GM21717 (cell line): ENCODE data around the gene KRTAP5-2.
"Not testable (repeated sequence)": the region's sequence is repeated elsewhere in the genome, so short reads cannot be mapped to it uniquely, and the experiment has no call there.

Experiments
- ATAC-seq: cut with Tn5 transposase; IDR thresholded peaks from one replicate; pipeline ENCODE4 v1.9.1; 2021; ENCODE audit warnings: mild to moderate bottlenecking, moderate library complexity; ENCODE audit not compliant: unreplicated experiment

KRTAP5-2 gene

GRCh38 chr11:1597994-1598380, at the start of gene KRTAP5-2:
Gene KRTAP5-2, minus strand, starts transcription at chr11:1598294. Its CDS starts 44 bp downstream, at chr11:1598250.
- ATAC-seq: no peak

DNA sequence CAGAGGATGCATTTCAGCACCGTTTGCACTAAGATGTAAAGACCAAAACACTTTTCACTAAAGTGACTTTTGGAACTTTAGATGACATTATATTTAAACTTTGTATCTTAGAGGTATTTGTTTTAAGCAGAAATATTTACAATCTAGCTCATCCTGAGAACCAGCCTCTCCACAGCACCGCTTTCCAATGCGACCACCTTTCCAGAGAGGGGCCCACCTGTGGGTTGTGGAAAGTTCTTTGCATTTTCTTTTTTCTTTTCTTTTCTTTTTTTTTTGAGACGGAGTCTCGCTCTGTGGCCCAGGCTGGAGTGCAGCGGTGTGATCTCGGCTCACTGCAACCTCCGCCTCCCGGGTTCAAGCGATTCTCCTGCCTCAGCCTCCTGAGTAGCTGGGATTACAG, 48.4 kb upstream of the KRTAP5-2 start:
- not testable (repeated sequence) for ATAC-seq

DNA sequence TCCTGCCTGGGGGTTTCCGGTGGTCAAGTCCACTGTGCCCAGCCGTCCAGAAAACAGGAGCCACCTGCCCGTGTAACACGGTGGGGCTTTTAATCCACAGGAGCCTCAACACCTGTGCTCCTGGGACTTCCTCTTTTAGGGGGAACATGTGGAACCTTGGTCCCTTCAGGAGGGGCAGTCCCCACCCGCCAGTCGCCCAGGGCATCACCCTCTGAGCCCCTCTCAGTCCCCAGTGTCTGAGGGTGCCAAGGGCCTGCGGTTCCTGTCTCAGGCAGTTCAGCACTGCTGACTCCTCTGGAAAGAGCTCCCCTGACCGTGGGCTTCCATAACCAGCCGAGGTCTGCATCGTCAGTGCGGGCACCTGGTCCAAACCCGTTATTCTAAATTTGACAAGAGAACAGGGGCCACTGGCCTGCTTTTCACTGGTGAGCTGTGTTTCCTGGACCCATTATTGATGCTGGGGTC, 47.3 kb upstream of the KRTAP5-2 start:
- no peak for ATAC-seq

- ATAC-seq: no peak
Measured at GRCh38 chr11:1644601-1645356, 46.7 kb upstream of the KRTAP5-2 start.

DNA sequence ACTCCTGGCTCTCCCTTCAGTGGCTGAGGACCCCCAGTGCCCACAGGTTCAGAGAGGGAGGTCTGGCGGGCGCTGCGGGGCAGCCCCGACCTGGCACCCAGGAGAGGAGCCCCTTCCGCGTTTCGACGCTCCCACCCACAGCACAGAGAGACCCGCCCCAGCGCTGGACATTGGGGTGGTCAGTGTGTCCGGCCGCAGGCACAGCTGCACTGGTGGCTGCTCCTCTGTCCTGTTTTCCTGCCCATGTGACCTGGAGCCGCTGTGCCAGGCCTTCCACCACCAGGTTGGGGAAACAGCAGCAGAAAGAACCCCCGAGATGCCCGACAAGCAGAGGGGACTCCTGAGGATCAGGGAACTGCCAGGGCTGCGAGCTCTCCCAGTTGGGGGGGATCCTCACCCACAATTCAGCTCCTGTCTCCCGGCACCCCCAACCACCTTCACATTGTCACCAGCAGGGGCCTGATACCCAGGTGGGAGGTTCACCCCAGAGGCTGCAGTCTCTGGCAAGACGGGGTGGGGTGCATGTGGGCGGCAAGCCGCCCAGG, 45.1 kb upstream of the KRTAP5-2 start:
- no peak for ATAC-seq

DNA sequence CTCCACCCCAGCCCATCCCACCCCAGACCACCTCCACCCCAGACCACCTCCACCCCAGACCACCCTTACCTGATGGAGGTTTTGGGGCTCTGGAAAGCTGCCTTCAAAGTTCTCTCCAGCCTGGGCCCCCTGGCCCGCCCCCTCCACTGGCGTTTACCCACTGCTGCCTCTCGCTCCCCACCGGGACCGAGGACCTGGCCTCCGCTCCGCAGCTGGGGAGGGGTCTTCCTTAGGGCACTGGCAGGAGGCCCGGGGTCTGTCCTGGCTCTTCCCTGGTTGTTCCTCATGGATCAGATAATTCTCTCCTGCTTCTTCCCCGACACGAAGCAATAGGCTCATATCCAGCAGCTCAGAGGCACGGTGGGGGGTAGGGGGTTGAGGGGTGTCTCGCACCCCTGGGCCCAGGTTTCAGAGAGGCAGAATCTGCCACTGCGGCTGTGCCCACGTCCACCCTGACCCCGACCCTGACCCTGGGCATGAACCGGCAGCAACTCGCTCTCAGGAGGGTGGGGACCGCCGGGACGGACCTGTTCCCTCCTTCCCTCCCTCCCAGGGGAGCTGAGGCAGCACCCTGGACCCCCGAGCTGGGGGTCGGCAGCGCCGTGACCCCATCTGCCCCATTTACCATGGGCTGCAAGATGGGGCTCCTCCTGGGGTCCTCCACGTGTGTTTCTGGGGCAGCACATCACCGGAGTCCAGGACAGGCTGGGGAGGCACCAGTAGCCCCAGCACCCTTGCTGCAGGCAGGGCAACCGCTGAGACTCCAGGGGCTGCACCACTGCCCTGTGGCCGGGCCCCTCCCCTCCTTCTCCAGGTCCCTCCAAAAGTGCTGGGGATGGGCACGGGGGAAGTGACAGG, 44.4 kb upstream of the KRTAP5-2 start:
- ATAC-seq: no peak

DNA sequence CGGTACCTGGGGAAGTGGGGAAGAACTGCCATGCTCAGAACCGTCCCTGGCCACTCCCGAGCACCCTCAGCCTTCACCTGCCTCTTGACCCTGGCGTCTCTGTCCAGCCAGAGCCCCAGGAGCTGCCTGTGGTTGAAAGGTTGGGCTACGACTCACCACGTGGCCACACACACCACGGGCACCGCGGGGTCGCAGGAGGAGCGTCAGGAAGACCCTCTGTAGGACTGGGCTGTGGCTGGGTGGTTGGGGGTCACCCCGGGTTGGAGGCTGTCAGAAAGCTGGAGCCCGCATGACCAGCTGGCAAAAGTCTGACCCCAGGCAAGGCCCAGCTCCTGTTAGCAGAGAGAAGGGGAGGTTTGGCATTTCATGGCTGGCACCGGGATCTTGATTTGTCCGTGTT, 43.0 kb upstream of the KRTAP5-2 start:
- no peak for ATAC-seq

DNA sequence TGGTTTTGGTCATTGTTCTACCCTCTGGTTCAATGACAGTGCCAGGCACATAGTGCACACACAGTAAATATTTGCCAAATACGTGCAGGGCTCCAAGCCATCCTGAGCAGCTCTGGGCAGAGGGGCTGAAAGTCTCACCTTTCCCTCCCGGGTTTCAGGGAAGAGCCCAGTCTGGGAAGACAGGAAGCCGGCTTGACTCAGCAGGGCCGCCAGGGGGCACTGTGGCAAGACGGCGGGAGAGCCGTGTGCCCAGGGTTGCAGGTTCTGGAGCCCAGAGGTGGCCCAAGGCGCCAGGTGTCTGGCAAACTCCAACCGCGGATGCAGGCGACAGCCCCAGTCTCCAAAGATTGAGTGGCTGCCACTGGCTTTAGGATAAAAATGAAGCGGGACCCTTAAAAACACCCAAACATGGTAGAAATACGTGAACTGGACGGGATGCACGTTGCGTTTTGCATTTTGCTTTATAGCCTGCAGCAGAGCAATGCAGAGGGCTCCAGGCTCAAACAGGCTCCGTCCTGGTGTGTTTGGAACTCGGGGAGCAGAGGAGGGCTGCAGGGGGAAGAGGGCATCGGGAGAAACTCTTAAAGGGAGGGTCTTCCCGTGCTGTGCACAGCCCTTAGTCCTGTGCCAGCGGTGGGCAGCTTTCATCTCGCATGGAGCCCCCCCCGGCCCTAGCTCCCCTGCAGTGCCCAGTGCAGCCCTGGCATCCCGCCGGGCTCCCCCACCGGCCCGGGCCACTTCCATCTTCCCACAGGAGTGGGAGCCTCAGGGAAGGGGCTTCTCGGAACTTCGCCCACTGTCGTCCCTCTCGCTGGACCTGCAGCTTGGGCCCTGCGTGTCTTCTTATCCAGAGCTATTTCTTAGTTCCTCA, 42.2 kb upstream of the KRTAP5-2 start:
- ATAC-seq: no peak

DNA sequence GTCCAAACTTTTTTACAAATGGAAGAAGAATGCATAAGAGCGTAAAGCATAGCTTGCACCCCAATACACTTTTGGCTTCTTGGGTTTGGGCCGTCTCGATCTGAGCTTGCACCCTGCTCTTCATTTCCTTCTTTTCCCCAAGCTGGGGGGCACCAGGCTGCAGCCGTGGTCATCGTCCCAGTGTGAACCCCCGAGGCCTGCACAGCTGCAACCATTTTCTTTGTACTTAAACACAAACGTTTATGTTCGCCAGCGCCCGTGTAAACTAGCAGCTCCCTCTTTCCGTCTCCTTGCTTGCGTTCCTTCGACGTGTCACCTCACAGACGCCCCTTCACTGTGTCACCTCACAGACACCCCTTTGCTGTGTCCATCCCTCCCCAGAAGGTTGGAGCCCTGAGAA, 41.6 kb upstream of the KRTAP5-2 start:
- no peak for ATAC-seq

DNA sequence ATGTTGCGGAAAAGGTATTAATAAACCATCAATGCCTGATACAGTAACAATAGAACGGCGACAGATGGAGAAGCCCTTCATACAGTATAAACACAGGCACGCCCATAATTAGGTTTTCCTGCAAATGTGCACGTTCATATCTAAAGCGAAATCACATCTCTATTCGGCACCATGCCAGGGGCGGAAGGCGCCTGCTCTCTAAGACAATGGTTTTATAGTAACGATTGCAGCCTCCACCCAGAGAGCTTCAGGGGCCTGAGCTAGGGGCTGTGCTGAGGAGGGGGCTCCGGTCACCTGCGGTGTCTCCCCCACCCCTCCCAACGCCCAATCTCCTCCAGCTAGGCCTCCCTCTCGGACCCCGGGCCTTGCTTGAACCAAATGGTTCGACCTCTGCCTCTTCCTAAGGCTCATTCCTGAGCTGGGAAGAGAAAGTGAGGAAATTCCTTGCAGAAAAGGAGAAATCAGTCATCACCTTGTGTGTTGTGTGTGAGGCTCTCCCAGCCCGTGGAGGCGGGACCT, 41.1 kb upstream of the KRTAP5-2 start:
- no peak for ATAC-seq

DNA sequence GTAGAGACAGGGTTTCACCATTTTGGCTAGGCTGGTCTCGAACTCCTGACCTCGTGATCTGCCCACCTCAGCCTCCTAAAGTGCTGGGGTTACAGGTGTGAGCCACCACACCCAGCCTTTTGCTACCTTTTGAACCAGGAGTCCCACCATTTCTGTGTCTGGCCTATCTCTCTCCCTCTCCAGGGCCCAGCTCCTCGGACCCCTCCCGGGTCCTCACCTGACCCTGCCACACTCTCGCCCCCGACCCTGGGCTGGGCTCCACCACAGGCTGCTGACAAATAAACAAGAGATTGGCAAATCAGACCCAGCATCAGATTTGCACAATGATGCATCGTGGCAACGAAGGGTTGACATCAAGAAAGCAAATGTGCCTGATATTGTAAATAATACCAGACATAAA, 40.2 kb upstream of the KRTAP5-2 start:
- ATAC-seq: no peak

GRCh38 chr11:1637628-1638027, 39.5 kb upstream of the KRTAP5-2 start:
- no peak for ATAC-seq

DNA sequence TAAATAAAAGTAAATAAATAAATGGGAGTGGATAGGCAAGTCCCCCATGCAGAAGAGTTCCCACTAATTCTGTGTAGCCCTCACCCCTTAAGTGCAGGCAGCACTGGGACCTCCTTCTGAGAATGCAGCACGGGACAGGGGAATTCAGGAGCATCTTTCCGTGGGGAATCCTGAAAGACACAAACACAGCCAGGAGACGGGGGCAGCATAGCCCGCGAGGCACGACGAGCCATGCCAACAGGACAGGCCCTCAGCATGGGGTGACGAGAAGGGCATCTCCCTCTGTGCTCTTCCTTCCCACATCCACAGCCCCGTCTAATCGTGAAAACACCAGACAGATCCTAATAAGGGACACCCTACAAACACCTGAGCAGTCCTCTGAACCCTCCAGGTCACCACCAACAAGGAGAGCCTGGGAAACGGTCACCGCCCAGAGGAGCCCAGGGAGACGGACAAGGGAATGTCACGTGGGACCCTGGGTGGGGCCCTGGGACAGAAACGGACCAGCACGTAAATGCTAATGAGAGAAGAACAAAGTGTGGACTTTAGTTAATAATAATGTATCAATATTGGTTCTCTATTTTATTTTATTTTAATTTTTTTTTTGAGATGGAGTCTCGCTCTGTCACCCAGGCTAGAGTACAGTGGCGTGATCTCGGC, 38.3 kb upstream of the KRTAP5-2 start:
- no peak for ATAC-seq

GRCh38 chr11:1633864-1634263, 35.8 kb upstream of the KRTAP5-2 start:
- no peak for ATAC-seq

DNA sequence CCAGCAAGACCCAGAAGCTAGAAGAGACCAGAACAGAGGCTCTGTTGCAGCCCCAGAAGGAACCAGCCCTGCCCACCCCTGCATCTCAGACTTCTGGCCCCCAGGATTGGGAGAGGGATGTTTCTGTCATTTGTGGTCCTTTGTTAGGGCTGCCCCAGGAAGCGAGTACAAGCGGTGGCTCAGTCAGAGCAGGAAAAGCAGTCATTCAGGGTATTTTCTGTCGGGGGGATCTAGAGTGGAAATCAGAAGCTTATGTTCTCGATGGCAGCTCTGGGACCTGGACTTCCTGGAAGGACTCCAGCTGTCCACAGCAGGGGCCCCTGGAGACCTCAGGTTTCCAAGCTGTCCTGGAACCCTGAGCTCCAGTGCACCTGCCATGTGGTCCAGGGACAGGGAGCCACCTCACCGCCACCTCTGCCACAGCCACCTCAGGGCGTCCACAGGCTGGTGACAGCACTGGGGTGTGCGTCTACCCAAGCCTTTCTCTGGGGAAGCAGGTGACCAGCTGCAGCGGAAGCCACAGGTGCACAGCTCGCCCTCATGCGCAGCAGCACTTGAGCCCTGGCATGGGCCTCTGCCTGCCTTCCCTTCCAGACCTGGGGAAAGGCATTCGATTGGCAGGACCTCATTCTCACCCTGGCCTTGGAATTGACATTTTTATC, 34.1 kb upstream of the KRTAP5-2 start:
- no peak for ATAC-seq

DNA sequence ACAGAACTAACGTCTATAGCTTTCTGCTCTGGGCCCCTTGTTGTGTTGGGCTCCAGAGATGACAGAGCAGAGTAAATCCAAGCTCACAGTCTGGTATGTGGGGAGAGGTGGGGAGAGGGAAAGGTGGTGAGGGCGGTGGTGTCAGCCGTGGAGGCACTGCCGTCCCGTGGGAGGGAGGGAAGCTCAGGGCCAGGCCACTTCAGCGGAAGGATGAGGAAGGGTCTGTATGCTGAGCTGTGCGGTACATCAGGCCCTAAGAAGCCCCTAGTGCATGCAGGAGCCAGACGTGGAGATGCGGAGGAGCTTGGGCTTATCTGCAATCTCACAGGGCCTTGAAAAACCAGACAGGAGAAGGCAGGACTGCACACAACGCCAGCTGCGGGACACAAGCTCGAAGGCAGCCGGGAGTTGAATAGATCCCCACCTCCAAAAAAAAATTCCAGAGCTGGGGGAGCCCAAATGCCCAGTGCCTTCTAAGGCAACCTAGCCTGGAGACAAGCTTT, 33.0 kb upstream of the KRTAP5-2 start:
- ATAC-seq: no peak

DNA sequence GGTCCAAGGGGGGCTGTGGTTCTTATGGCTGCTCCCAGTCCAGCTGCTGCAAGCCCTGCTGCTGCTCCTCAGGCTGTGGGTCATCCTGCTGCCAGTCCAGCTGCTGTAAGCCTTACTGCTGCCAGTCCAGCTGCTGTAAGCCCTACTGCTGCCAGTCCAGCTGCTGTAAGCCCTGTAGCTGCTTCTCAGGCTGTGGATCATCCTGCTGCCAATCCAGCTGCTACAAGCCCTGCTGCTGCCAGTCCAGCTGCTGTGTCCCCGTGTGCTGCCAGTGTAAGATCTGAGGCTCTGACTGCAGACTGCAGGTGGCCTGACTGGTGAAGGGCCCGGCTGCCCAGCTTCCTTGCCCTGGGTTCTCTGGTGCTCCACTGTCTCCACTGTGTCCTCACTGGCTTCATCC, 32.2 kb upstream of the KRTAP5-2 start:
- ATAC-seq: no peak

DNA sequence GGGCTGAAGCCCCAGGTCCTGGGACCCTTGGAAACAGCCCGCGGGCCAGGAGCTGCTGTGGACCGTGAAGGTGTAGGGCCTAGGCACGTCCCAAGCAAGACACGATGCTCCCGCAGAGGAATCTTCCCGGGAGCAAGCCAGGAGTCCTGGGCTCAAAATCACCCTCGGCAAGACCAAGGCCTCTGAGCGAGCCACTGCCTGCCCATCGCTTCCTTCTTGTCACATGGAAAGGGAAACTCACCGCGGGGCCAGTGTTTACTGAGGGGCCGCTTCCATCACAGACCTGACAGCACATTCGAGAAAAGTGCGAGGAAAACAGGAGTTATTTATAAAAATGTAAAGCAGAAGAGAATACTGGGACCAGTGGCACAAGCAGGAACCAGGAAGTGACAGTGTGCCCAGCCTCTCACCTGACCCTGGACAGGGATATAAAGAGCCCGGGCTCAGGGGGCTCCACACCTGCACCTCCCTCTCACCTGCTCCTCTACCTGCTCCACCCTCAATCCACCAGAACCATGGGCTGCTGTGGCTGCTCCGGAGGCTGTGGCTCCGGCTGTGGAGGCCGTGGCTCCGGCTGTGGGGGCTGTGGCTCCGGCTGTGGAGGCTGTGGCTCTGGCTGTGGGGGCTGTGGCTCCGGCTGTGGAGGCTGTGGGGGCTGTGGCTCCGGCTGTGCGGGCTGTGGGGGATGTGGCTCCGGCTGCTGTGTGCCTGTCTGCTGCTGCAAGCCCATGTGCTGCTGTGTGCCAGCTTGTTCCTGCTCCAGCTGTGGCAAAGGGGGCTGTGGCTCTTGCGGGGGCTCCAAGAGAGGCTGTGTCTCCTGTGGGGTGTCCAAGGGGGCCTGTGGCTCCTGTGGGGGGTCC, 31.5 kb upstream of the KRTAP5-2 start, which contains the start of gene KRTAP5-5:
Gene KRTAP5-5, plus strand, starts transcription at position 450 of the 860 bp plus-strand sequence. Its CDS starts 66 bp downstream, at position 516.
- ATAC-seq: no peak
